Gastrocnemius medialis (tissue), 4 donors: ENCODE results near the gene CPSF4L.

Source experiments
- CTCF ChIP-seq, 5 experiments: fragments of 450-650 bp in 3 of 5; fragments of 200-600 bp in 2 of 5; sonication (generic) in 2 of 5; IDR thresholded peaks in 4 of 5; conservative IDR thresholded peaks in 1 of 5; 1 replicate in 4 of 5; 2 replicates in 1 of 5; pipeline ENCODE4 v1.5.1; 2016 to 2019; ENCODE audit warnings: antibody characterized with exemption in 5 of 5, mild to moderate bottlenecking in 3 of 5, moderate library complexity in 3 of 5
- POLR2A ChIP-seq, 2 donors: fragments of 450-650 bp; IDR thresholded peaks; one replicate each; pipeline ENCODE4 v1.6.1; 2017; ENCODE audit warnings: antibody characterized with exemption in 2 of 2, mild to moderate bottlenecking in 2 of 2, moderate library complexity in 2 of 2

- TF ChIP-seq CTCF (IDR thresholded peaks at IDR 0.05 in 4 of 5, conservative IDR thresholded peaks at IDR 0.05 in 1 of 5) (no peak), POLR2A (IDR thresholded peaks at IDR 0.05) (no peak)
Observed at GRCh38 chr17:73224663-73225305, 36.9 kb downstream of the CPSF4L start.
